B cell (primary cell): Measurements from ENCODE around the gene NOX1. TPM values are rescaled to one million over a fixed set of nuclear protein-coding genes. Genes with fewer than 3 reads are reported as not detected.
"Not testable (repeated sequence)": the region's sequence is repeated elsewhere in the genome, so short reads cannot be mapped to it uniquely, and the experiment has no call there.

Experiments used
- ATAC-seq: fragments of 200-7000 bp; cut with Tn5 transposase; one replicate; pipeline ENCODE4 v1.10.0; 2021; ENCODE audit warnings: low read depth, mild to moderate bottlenecking, moderate number of reproducible peaks, moderate library complexity
- CTCF ChIA-PET: fragments of 350-600 bp; sonication (Branson Sonifier 250); formaldehyde crosslinking; loops from one replicate; lab custom pipeline; 2021; ENCODE audit warnings: antibody characterized with exemption, inconsistent platforms; lab: Charles Lee
- POLR2A ChIA-PET: fragments of 350-600 bp; sonication (Branson Sonifier 250); formaldehyde crosslinking; loops from one replicate; lab custom pipeline; 2021; ENCODE audit warnings: antibody characterized with exemption; lab: Charles Lee
- DNase-seq: peaks from one replicate; pipeline ENCODE4 v3.0.0; 2013
- H2AFZ ChIP-seq: 2 replicates; pipeline ENCODE4 v1.6.1; 2012; ENCODE audit warnings: mild to moderate bottlenecking, low read depth, low read length; ENCODE audit not compliant: insufficient read depth, poor library complexity, severe bottlenecking
- H3K27ac ChIP-seq, 2 donors: 1 replicate in 1 of 2; 2 replicates in 1 of 2; pipeline ENCODE4 v1.5.1; 2012 to 2013; ENCODE audit warnings: low read length in 2 of 2, mild to moderate bottlenecking in 2 of 2, moderate library complexity in 1 of 2
- H3K27me3 ChIP-seq, 4 experiments: fragments of 200-600 bp in 1 of 4; sonication (generic) in 1 of 4; replicated peaks in 1 of 4; 1 replicate in 2 of 4; 2 replicates in 2 of 4; pipeline versions ENCODE4 v1.6.1 to v1.7.0; 2013 to 2016; ENCODE audit warnings: low read length in 3 of 4, mild to moderate bottlenecking in 2 of 4, mixed read lengths in 1 of 4, moderate library complexity in 1 of 4; ENCODE audit not compliant: insufficient read depth in 4 of 4, control insufficient read depth in 3 of 4; ENCODE audit errors: control extremely low read depth in 1 of 4
- H3K36me3 ChIP-seq, 2 experiments: replicated peaks in 1 of 2; 1 replicate in 1 of 2; 2 replicates in 1 of 2; pipeline versions ENCODE4 v1.6.1 to v1.7.1; 2013; ENCODE audit warnings: low read length in 1 of 2; ENCODE audit not compliant: insufficient read depth in 2 of 2, control insufficient read depth in 1 of 2; ENCODE audit errors: control extremely low read depth in 1 of 2, extremely low read depth in 1 of 2
- H3K4me1 ChIP-seq, 2 donors: fragments of 200-600 bp in 1 of 2; sonication (generic) in 1 of 2; 1 replicate in 1 of 2; 2 replicates in 1 of 2; pipeline versions ENCODE4 v1.5.1 to v1.6.1; 2013 to 2017; ENCODE audit warnings: low read length in 2 of 2; ENCODE audit not compliant: control insufficient read depth in 2 of 2, insufficient read depth in 2 of 2
- H3K4me2 ChIP-seq: replicated peaks from 2 replicates; pipeline ENCODE3; 2012; ENCODE audit warnings: mild to moderate bottlenecking, low read depth, low read length; ENCODE audit not compliant: poor library complexity, severe bottlenecking
- H3K4me3 ChIP-seq, 5 experiments: fragments of 200-600 bp in 1 of 5; sonication (generic) in 1 of 5; 1 replicate in 3 of 5; 2 replicates in 2 of 5; pipeline versions ENCODE4 v1.5.1 to v1.7.0; 2011 to 2016; ENCODE audit warnings: low read length in 4 of 5, mild to moderate bottlenecking in 4 of 5, low read depth in 2 of 5, control low read depth in 1 of 5, moderate library complexity in 1 of 5; ENCODE audit not compliant: insufficient read depth in 1 of 5; ENCODE audit errors: control extremely low read depth in 1 of 5, extremely low read depth in 1 of 5
- H3K79me2 ChIP-seq: fragments of 200-600 bp; sonication (generic); one replicate; pipeline ENCODE4 v1.6.0; 2016; ENCODE audit warnings: low read length; ENCODE audit not compliant: control insufficient read depth, insufficient read depth
- H3K9ac ChIP-seq: fragments of 200-600 bp; sonication (generic); 2 replicates; pipeline ENCODE4 v1.6.1; 2017; ENCODE audit warnings: mild to moderate bottlenecking, low read length, moderate library complexity
- H3K9me3 ChIP-seq, 3 donors: one replicate each; pipeline versions ENCODE4 v1.6.1 to v1.7.1; 2013; ENCODE audit warnings: low read length in 2 of 3; ENCODE audit not compliant: control insufficient read depth in 2 of 3, insufficient read depth in 1 of 3; ENCODE audit errors: control extremely low read depth in 1 of 3
- H4K20me1 ChIP-seq: 2 replicates; pipeline ENCODE4 v1.6.0; 2012; ENCODE audit warnings: mild to moderate bottlenecking, low read length; ENCODE audit not compliant: insufficient read depth, control insufficient read depth, poor library complexity, severe bottlenecking
- H3K27ac Mint-ChIP-seq: one replicate; pipeline ENCODE4 v1.8.0; 2021; ENCODE audit warnings: mixed read lengths
- H3K27me3 Mint-ChIP-seq: one replicate; pipeline ENCODE4 v1.8.0; 2021; ENCODE audit warnings: mixed read lengths
- H3K4me1 Mint-ChIP-seq: one replicate; pipeline ENCODE4 v1.8.0; 2021; ENCODE audit warnings: mixed read lengths
- H3K4me3 Mint-ChIP-seq: one replicate; pipeline ENCODE4 v1.8.0; 2021; ENCODE audit warnings: mixed read lengths
- H3K9me3 Mint-ChIP-seq: one replicate; pipeline ENCODE4 v1.8.0; 2022; ENCODE audit warnings: mixed read lengths; ENCODE audit not compliant: insufficient read depth
- EZH2 ChIP-seq: IDR thresholded peaks from 2 replicates; pipeline ENCODE4 v1.6.1; 2012; ENCODE audit warnings: borderline replicate concordance, low read depth, mild to moderate bottlenecking, moderate library complexity, low read length; ENCODE audit not compliant: insufficient read depth, poor library complexity, severe bottlenecking
- WGBS: methylation state at CpG from one replicate; pipeline ENCODE4 v1.1.5; 2013; ENCODE audit warnings: missing lambda C conversion rate; ENCODE audit not compliant: insufficient coverage; 5-methylcytosine and 5-hydroxymethylcytosine counted together
- intact Hi-C: fragments of 100-400 bp; cut with micrococcal nuclease; formaldehyde crosslinking; loops from one replicate; pipeline ENCODE4 v1.10.0; 2022
- polyA plus RNA-seq: library from polyadenylated mRNA; depleted of rRNA; stranded (reverse); fragments of >200 nt; gene quantifications from 2 replicates; pipeline ENCODE4 v1.2.3, GENCODE V29; 2012
- total RNA-seq, 2 donors: library from RNA; stranded (reverse); fragments of 120-200 nt in 1 of 2; gene quantifications; 1 replicate in 1 of 2; 2 replicates in 1 of 2; pipeline versions ENCODE4 v1.2.3 to v1.2.4, GENCODE V29; 2013 to 2022
- TF ChIP-seq, protein P1 (sequence below): fragments of 200-600 bp; IDR thresholded peaks from one replicate; pipeline ENCODE4 v1.8.0; 2022; ENCODE audit warnings: antibody characterized with exemption, mild to moderate bottlenecking

The NOX1 gene
- total and polyA plus RNA-seq, 2 donors (not counting 1 experiment from before 2014, with no cell fraction given) = 0.13 TPM; not detected in 1

DNA sequence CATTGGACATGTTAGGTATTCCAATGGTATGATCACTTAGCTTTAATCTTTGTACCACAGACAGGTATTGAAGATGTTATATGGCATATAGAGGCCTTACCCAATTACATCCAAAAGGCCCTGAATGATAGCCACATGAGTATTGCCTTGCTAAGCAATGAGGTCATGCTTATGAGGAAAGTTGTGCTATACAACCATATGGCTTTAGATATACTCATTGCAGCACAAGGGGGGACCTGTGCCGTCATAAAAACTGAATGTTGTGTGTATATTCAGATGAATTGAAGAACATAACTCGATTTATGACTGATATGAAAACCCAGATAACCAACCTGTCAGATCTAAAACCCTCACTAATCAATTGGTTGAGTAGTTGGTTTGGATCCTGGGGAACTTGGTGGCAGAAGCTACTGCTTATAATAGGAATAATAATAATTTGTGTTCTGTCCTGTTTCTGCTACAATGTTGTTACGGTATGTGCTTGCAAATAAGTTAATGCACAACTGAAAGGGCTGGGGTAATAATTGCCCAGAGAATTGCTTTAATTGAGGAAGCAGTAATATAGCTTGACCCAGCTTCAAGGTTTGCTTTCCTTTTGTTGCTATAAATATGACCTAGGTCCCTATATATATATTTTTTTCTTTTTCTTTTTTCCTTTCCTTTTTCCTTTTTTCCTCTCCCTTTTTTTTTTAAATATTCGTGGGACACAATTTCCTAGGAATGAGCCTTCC is 75.5 kb downstream of the NOX1 start:
- Mint-ChIP-seq H3K27me3 (no peaks in the 10 kb centered on the region), H3K4me3 (no peak overlapping the region), H3K4me1 (no peaks in the 10 kb centered on the region), H3K27ac (no peak overlapping the region), H3K9me3 (no peaks in the 10 kb centered on the region)
- Histone ChIP-seq H3K4me3 (no peak overlapping the region), H3K36me3 (no peaks in the 10 kb centered on the region), H3K27ac (no peak overlapping the region), H3K4me2 (no peak overlapping the region), H3K27me3 (no peaks in the 10 kb centered on the region), H2AFZ (no peak overlapping the region), H3K9ac (no peak overlapping the region), H4K20me1 (no peaks in the 10 kb centered on the region), H3K9me3 (no peaks in the 10 kb centered on the region), H3K79me2 (no peaks in the 10 kb centered on the region), H3K4me1 (no peaks in the 10 kb centered on the region)
- no peak for DNase-seq
- intact Hi-C loops = no loop called here
- ChIA-PET POLR2A (no interaction called here), CTCF (no interaction called here)
- WGBS = no CpG with 5 or more reads among the region's 4 CpGs
- TF ChIP-seq, protein P1, sequence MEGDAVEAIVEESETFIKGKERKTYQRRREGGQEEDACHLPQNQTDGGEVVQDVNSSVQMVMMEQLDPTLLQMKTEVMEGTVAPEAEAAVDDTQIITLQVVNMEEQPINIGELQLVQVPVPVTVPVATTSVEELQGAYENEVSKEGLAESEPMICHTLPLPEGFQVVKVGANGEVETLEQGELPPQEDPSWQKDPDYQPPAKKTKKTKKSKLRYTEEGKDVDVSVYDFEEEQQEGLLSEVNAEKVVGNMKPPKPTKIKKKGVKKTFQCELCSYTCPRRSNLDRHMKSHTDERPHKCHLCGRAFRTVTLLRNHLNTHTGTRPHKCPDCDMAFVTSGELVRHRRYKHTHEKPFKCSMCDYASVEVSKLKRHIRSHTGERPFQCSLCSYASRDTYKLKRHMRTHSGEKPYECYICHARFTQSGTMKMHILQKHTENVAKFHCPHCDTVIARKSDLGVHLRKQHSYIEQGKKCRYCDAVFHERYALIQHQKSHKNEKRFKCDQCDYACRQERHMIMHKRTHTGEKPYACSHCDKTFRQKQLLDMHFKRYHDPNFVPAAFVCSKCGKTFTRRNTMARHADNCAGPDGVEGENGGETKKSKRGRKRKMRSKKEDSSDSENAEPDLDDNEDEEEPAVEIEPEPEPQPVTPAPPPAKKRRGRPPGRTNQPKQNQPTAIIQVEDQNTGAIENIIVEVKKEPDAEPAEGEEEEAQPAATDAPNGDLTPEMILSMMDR = no peak
- no peak for TF ChIP-seq EZH2
- no peak for ATAC-seq

DNA sequence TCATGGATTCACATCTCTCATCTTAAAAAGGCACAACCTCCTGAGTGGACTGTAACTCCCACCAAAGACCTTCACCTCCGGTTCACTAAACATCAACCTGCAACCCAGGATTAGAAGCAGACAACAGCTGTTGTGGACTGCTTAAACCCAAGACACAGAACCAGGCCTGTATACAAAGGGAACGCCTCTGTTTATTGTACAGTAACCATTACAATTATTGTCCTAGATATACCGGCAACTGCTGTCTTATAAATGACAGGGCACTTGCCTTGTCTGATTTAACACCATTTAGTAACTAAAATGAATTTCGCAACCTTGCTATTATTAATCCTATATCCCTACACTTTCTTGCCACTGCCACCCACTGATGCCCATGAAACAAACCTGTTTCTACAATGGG is 76.8 kb downstream of the NOX1 start:
- no peaks in the 10 kb centered on the region for H3K27me3 Mint-ChIP-seq
- no peak overlapping the region for H3K4me3 ChIP-seq
- no peak overlapping the region for H3K27ac Mint-ChIP-seq
- TF ChIP-seq, protein P1 = no peak
- TF ChIP-seq EZH2 = no peak
- ChIA-PET CTCF (no interaction called here), POLR2A (no interaction called here)
- no peaks in the 10 kb centered on the region for H4K20me1 ChIP-seq
- no peak overlapping the region for H3K27ac ChIP-seq
- no peak overlapping the region for H2AFZ ChIP-seq
- no peaks in the 10 kb centered on the region for H3K9me3 ChIP-seq
- intact Hi-C loops = no loop called here
- no peaks in the 10 kb centered on the region for H3K36me3 ChIP-seq
- H3K9me3 Mint-ChIP-seq = no peaks in the 10 kb centered on the region
- no peak for DNase-seq
- H3K4me1 ChIP-seq = no peaks in the 10 kb centered on the region
- H3K9ac ChIP-seq = no peak overlapping the region
- H3K4me1 Mint-ChIP-seq = no peaks in the 10 kb centered on the region
- H3K4me3 Mint-ChIP-seq = no peak overlapping the region
- 100% methylated on average over 2 of the region's 4 CpGs for WGBS
- H3K27me3 ChIP-seq = no peaks in the 10 kb centered on the region
- H3K79me2 ChIP-seq = no peaks in the 10 kb centered on the region
- H3K4me2 ChIP-seq = no peak overlapping the region
- ATAC-seq = no peak

DNA sequence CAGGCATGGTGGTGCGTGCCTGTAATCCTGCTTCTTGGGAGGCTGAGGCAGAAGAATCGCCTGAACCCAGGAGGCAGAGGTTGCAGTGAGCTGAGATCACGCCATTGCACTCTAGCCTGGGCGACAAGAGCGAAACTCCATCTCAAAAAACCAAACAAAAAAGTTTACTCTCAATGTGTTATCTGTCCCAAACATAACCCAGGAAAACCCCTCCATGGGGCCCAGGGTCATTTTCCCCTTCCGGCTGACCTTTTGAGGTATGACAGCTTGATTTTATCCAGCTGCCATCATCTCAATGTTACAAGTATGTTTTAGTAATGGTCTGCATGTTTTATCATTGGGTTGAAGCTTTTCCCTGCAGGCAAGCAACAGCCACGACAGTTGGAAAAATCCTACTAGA is 77.8 kb downstream of the NOX1 start:
- DNase-seq, H3K27ac Mint-ChIP-seq, H3K27ac ChIP-seq, CTCF ChIA-PET, H3K36me3 ChIP-seq, H3K9me3 ChIP-seq, ATAC-seq, H3K4me3 Mint-ChIP-seq, H3K9me3 Mint-ChIP-seq, H3K27me3 ChIP-seq, intact Hi-C loops, H3K4me3 ChIP-seq, H3K9ac ChIP-seq, H3K4me1 Mint-ChIP-seq, H4K20me1 ChIP-seq, H3K4me1 ChIP-seq, H2AFZ ChIP-seq, H3K4me2 ChIP-seq, H3K27me3 Mint-ChIP-seq, POLR2A ChIA-PET, H3K79me2 ChIP-seq: not testable (repeated sequence)
- no CpG with 5 or more reads among the region's 7 CpGs for WGBS
